HG03175 (cell line): Measurements from ENCODE around the gene S100A1.

Experiments used
- ATAC-seq: cut with Tn5 transposase; IDR thresholded peaks from one replicate; pipeline ENCODE4 v1.9.1; 2021; ENCODE audit warnings: mild to moderate bottlenecking, moderate library complexity; ENCODE audit not compliant: unreplicated experiment

S100A1 gene

DNA sequence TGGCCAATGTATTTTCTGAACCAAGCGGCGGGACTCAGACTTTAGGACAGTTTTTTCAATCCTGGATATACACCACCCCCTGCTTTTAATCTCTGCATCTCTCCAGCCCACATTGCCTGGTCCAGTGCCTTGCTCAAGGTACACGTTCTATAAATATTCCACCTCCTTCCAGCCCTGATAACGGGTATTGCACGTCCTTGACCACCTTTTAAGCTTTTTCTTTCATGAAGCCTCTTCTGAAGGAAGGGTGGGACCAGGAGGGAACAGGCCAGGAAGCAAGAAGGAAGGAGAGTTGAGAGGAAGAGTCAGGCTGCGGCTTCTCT, 18.7 kb upstream of the S100A1 start:
- ATAC-seq = no peak

DNA sequence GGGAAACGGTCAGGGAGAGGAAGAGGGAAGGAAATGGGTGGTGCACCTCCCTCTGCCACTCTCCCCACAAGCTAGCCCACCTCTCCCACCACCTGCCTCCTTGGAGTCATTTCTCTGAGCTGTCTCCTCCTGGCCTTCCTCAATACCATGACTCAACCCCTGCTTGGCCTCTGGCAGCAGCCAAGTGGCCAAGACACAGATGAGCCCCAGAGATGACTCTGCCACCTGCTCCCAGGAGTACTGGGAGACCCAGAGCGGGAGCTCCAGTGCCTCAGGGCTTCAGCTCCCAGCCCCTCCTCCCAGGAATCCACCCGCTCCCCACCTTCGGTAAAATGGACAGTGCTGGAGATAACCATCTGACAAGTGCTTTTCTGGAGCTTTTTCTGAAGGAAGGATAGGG, 17.9 kb upstream of the S100A1 start:
- no peak for ATAC-seq

DNA sequence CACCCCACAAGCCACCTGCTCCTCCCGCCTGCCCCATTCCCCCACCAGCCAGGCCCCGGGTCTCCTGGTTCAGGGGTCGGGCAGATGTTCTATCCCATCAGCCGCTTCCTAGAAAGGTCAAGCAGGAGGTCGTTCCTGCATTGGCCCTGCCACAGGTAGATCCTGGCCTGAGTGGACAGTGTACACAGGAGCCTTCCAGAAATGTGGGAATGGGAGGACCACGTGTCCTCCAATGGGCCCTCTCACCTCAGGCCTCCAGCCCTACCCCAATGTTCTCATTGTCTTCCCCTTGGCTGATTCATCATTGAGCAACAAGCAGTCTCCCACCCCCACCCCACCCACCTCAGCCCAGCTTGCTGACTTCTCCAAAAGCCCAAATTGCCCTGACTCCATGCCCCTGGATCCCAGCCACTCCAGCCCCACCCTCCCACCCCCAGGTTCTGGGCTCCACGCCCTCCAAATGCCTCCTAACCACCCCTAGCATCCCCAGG, 17.4 kb upstream of the S100A1 start:
- no peak for ATAC-seq

DNA sequence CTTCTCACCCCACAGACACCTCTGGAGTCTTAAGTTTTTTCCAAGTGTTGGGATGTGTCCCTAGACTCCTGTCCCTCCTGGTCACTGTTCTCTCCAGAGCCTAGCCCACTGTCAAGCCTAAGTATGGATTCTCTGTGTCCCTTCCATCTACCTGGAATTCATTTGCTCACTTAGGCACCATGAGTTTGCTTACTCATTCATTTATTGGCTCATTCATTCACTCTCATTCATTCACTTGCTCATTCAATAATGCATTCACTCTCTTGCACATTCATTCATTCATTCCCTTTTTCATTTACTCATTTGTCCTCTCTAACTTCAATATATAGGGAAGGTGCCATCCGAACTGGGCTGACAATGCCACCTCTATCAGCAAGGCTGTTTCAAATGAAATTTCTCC, 16.9 kb upstream of the S100A1 start:
- ATAC-seq = no peak

DNA sequence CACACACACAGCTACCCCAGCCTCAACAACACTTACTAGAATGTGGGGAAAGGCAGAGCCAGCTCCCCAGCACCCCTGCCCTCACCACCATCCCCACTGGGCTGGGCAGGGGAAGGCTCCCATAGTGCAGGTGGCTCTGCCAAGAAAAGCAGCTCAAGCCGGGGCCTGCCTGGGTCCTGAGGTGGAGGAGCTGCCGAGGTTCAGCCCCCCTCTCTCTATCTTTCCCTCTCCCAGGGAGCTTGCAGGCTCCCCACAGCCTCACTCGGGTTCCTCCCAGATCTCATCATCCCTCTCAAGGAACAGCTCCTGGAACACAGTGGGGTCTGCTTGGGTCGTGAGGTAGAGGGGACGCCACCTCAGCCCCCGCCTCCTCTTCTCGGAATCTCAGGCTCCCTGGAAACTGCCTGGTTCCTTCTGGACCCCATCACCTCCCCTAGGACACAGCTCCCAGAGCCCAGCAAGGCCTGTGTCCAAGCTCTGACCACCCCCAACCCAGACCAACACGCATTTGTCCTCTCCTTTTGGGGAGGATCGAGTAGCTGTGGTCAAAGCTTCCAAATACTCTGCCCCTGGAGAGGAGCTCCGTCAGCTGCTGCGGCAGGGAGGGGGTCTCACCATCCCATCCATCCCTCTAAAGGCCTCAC, 16.0 kb upstream of the S100A1 start:
- no peak for ATAC-seq

DNA sequence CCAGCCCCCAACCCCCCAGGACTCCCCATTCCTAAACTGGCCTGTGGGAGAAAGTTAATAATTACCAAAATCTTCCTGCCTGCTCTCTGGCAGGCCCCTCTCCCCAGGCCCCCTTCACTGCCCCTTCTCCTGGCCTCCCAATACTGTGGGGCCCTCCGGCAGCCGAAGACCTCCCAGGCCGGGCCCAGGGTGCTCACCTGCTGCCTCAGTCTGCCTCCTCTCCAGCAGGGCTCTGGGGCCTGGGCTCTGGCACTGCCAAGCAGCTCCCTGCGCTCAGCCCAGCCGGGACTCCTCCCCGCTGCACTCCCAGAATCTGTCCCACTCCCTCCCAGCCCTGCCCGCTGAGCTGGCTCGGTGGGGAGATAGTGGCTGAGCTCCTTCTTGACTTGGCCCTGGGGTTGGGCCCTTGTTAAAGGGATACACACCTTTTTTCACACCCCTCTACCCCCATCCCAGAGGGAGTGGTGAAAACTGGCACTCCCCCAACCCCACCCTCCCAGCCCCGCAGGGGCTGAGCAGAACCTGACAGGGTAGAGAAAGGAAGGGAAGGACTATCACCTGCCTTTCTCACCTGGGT, 15.4 kb upstream of the S100A1 start, which contains the start of gene S100A16:
Gene S100A16 (minus strand): TSS at position 383 of the 577 bp plus-strand sequence. CDS start 4,986 bp downstream, outside the sequence.
- no peak for ATAC-seq

DNA sequence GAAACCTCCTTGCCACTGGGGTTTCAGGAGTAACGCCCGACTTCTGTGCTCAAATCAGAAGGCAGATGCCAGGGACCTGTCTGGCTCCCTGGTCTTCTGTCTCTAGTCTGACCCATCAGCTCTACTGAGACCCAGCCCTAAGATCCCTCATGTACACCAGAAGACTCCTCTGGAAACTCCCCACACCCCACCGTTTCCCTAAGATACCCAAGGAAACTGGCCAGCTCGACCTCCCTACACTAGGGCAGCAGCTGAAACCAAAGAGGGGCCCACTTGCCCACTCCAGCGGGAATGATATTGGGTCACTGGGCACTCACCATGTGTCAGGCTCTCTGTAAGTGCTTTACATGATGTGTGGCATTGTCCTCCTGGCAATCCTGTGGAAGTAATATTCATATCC, 14.8 kb upstream of the S100A1 start:
- no peak for ATAC-seq

DNA sequence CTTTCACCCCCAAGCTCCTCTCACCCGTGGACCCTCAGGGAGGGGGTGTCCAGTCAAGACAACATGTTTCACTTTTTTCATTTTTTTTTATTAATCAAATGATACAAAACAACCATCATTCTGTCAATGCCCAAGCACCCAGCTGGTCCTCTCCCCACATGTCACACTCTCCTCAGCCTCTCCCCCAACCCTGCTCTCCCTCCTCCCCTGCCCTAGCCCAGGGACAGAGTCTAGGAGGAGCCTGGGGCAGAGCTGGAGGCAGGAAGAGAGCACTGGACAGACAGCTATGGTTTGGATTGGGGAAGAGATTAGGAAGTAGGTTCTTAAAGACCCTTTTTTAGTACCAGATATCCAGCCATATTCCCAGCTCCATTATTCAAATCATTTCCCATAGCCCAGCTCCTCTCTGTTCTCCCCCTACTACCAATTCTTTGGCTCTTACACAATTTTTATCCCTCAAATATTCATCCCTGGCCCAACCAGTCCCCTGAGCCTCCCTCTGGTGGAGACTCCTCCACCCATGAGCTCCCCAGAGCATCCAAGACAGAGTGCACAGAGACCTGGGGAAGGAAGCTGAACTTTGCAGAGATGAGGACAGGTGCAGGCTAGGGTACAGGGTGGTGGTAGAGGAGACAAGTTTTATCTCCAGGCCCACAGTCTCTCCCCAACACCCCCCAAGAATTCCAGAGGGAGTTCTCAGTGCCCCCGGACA, 13.9 kb upstream of the S100A1 start:
- ATAC-seq = no peak

DNA sequence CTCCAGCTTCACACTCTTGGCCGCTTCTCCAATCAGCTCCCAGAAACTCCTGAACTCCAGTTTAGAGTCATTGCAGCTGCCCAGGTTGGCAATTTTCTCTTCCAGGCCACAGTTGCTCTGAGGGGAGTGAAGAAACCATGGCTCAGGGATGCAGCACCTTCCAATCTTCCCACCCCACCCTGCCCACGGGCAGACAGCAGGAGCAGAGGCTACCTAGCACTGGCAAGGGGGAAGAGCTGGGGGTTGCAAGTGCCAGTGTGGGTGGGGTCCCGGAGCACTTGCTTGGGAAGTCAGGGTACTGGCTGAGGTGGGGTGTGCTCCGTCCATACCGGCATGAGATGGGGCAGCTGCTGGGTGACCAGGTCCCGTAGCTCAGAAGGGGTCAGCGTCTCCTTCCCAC, 13.3 kb upstream of the S100A1 start:
- ATAC-seq = no peak

DNA sequence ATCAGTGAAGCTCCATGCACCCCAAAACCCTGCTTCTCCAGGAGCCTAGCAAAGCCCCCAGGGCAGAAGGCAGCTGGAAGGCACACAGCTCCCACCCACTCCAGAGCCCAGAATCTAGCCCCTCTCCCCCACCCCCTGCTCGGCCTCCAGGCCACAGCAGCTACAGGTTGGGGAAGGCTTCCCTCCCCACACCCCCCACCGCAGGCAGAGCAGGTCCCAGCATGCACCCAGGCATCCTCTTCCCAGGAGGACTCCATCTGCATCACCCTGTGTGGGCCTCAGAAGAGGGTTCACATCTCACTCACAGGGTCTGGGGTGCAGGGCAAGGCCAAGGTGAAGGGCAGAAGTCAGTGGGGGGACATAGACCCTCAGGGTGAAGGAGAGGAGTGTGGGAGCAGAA, 12.8 kb upstream of the S100A1 start:
- ATAC-seq = no peak

DNA sequence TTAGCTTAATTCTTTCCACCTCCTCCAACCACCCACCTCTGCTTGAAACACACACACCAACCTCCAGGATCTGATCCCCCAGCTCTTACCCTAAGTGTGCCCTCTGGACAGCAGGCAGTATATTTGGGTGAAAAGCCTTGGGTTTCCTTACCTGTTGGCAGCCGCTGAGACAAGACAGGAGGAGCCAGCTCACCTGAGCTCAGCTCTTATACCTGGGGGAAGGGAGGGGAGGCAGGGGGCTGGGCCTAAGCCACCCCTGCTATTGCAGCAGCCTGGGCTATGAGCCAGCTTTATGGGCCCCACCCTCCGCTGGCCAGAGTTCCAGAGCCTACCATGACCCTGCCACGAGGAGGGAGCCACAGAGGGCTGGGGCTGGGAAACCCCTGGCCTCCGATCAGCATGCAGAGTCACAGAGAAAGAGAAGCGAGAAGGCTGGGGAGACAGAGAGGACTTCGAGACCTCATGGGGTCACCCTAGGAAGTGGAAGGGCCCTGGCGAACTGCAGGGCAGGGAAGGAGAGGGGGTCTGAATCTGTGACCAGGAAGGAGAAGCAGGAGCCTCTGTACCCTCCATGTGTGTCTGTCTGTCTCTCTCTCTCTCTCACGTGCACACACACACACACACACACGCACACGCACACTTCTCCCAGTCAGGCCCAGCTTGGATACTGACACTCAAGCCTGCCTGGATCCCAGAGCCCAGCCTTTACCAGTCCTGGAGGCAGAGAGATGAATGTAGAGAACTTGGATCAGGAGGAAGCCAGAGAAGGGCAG, 11.9 kb upstream of the S100A1 start, which contains the start of gene S100A14:
Gene S100A14 (minus strand): TSS at position 182 of the 773 bp plus-strand sequence. CDS start 467 bp downstream, outside the sequence.
- no peak for ATAC-seq

DNA sequence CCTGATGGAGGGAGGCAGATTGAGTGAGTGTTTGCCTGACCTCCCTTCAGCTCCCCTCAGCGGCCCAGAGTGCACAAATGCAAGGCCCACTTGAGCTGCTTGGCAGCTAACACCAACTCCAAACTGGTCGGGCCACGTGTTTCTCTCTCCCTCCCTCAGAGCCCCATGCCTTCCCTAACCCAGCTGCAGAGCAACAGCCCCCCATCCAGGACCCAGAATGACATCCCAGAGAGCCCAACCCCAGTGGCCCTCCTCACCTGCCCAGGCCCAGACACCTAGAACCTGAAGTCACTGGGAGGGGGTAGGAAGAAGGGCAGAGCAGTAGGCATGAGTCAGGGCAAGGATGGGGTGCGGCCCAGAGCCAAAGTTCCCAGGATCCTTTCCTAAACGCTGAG, 11.3 kb upstream of the S100A1 start:
- no peak for ATAC-seq

DNA sequence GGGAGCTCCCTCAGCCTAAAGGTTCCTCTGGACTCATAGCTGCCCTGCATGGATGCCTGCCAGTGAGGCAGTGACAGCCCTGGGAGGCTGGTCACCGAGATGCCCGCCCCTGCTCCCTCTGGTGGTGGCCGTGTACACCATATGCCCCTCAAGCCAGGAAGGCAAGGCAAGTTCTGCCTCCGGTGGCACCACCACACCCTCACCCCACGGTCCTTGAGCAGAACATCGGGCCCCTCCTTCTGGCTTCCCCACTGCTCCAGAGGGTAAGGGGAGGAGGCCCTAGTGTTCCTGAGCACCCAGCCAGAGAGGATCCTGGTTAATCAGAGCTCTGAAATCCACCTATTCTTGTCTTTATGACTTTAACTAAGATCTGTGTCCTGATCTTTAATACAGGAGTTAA, 10.6 kb upstream of the S100A1 start:
- ATAC-seq = peak; percentile 72

DNA sequence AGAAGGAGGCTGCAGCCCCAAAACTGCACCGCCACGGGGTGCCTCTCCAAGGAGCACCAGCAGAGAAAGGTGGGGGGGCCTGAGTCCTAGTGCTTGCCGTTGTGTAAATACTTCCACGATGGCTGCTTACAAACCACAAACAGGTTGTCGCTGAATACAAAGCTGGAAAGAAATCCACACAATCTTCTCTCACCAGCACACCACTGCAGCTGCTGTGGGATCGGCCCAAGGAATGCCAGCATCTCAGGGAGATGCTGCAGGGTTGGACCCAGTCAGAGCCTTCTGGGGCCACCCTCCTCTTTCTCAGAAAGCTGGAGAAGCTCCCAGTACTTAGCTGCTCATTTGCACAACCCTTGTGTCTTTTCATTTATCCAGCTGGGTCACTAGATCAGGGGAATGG, 9.1 kb upstream of the S100A1 start:
- ATAC-seq = no peak

DNA sequence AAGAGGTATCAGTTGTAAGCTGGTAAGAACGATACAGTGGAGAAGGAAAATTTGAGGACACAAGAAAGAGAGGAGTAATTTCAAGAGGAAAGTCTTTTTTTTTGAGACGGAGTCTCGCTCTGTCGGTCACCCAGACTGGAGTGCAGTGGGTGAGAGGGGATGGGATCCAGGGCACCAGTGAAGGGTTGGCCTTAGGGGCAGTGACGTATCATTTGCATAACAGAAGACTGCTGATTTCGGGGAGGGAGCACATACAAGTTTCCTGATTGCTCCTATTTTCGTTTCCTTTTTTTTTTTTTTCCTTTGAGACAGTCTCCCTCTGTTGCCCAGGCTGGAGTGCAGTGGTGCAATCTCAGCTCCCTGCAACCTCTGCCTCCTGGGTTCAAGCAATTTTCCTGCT, 5.1 kb upstream of the S100A1 start:
- ATAC-seq = no peak

DNA sequence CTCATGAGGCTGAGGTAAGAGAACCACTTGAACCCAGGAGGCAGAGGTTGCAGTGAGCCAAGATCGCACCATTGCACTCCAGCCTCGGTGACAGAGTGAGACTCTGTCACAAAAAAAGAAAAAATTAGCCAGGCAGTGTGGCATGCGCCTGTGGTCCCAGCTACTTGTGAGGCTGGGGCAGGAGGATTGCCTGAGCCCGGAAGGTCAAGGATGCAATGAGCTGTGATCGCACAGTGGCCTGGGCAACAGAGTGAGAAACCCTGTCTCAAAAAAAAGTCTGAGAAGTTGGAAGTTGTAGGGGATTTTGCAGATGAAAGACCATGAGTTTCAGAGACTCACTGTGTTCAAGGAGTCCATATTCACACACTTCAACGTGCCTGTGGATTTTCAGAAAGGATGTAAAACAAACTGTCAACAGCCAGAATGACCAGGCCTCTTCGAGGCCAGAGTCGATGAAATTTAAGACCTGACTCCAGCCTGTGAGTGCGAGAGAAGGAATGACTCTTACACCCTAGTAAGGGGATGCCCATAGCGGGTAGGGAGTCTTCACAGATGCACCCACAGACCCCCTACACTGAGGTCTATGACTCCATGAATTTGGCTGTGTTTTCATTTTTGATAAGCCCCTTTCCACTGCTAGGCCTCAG, 3.1 kb upstream of the S100A1 start:
- ATAC-seq = no peak

DNA sequence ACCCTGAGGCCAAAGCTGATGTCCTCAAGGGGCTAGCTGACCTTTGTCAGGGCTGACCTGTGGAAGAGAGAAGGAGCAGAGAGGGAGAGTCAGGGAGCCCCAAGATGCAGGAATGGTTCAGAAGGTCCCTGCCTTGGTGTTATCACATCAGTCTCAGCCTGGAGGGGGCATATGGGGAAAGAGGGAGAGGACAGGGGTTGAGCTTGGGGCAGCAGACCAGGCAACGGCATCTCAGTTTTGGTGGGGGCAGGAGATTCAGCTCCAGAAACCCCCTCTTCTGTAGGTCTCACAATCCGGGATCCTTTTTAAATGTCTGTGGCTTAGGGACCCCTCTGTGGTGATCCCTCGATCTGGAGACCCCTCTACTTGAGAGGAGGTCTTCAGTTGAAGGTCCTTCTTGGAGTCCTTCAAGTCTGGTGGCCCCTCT, 1.7 kb upstream of the S100A1 start:
- no peak for ATAC-seq

DNA sequence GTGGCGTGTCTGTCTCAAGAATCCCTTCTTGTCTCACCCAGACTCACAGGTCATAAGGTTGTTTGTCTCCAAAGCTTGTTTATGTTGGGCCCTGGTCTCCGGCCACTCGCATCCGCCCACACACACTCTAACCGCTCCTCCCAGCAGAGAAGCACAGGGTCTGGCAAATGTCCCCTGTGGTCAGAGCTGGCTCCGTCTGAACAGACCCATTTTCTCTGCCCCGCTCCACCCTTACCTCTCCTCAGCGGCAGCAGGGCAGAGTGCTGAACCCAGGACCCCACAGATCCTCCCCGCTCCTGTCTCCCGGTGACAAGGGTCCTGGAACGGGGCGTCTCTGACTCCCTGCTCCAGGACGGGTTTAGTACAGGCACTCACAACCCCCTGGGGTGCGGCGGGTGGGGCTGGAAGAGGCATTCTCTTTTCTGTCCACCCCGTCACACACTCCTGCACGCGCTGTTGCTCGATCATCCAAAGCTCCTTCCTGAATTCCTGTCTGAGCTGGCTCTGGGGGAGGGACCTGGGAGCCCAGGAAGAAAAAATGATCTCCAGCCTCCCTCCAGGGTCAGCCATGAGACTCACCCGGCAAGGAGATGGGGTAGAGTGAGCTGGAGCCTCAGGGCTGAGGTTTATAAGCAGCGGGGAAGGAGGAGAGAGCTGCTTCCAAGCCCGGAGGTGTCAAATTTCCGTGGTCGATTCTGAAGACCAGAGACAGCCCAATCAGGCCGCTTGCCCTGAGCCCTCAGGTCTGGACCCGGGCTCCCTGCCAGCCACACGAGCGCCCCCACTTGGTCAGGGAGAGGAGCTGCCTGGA, 1.1 kb upstream of the S100A1 start, which contains the start of gene S100A13:
Gene S100A13 (minus strand): TSS at position 602 of the 811 bp plus-strand sequence. CDS start 1,033 bp downstream, outside the sequence.
- no peak for ATAC-seq

DNA sequence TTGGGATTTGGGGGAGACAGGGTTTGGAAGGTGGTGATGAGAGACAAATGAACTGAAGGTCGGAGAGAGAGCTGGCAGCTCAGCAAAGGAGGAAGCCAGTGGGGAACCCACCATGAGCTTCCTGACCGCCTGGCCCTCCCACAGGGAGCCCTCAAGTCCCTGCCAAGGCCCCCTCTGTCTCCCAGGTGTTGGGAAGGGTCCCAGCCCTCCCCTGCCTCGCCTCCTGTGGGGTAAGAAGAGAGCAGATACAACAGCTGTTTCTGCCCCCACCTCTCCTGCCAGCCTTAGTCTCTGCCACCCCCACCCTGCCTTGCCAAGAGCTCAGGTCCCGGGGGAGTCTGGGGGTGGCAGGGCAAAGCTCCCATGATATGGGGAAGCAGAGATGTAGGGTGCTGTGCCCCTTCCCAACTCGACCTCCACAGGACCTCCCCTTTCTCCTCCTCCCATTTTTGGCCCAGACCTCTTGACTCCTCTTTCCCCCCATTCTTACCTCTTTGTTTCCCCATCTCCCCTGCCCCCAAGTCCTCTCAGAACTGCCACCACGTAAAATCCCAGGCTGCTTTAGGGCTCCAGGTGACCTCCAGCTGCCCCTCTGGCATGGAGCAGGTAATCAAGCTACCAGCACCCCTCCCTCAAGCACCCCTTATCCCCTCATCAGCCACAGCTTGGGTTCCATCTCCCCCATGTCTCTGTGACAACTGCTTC, 556 bp downstream of the S100A1 start:
- ATAC-seq = no peak
